ENCODE measurements around the gene PIGR. TPM values are rescaled to one million over a fixed set of nuclear protein-coding genes. Genes with fewer than 3 reads are reported as not detected.

PIGR gene
- total and polyA plus RNA-seq, 10 of the 15 experiments (the other 5 are each of a cell fraction or from before 2014, with no cell fraction given): 0.96 to 7.6 (median 1.8) TPM

- no peak overlapping the region for H3K4me2 ChIP-seq (ENCODE audit: control insufficient read depth, insufficient read depth)
- H3K27ac ChIP-seq (ENCODE audit: control insufficient read depth, insufficient read depth): no peak overlapping the region
- H2AFZ ChIP-seq (ENCODE audit: control insufficient read depth, low read depth, low read length): no peak overlapping the region
- H3K79me2 ChIP-seq (ENCODE audit: control insufficient read depth, insufficient read depth, low read length): no peaks in the 10 kb centered on the region
- H3K27me3 ChIP-seq (replicated peaks in 1 of 2; ENCODE audit: control insufficient read depth in 2 of 2, insufficient read depth in 2 of 2, low read length in 1 of 2): no peaks in the 10 kb centered on the region
- BruUV-seq (replicated peaks): no TSS peak
- H4K20me1 ChIP-seq (ENCODE audit: control insufficient read depth, insufficient read depth): no peaks in the 10 kb centered on the region
- ChIA-PET POLR2A (no interaction called here), SMC1A (ENCODE audit: uncharacterized antibody, unreplicated experiment) (interaction anchor here (1.8 kb wide), 1 partner anchor 29 kb away, joined by 4 read pairs; no protein-coding TSS in a partner anchor), CTCF (interaction anchor here (0.8 to 9.4 kb wide), 7 partner anchors 9 to 37 kb away, joined by 3 to 61 read pairs (median 13); no protein-coding TSS in a partner anchor), RAD21 (ENCODE audit: unreplicated experiment) (interaction anchor here (1.1 kb wide), 1 partner anchor 10 kb away, joined by 3 read pairs; no protein-coding TSS in a partner anchor)
- H3K9me3 ChIP-seq (replicated peaks; ENCODE audit: control insufficient read depth, insufficient read depth, low read length): no peaks in the 10 kb centered on the region; the same call in 2 of the 3 replicates
- no peaks in the 10 kb centered on the region for H3K36me3 ChIP-seq (ENCODE audit: control insufficient read depth in 2 of 2, insufficient read depth in 2 of 2, low read length in 1 of 2)
- FAIRE-seq (no peak), ATAC-seq (no peak), DNase-seq (ENCODE audit: low read depth, low spot score) (no peak)
- H3K4me1 ChIP-seq (ENCODE audit: control insufficient read depth, insufficient read depth, low read length): peaks cover 14% of the 10 kb centered on the region
- in situ Hi-C loops (cut with MboI): no loop called here
- 60% methylated on average over 5 of the region's 5 CpGs for WGBS (ENCODE audit: insufficient coverage, insufficient replicate concordance, low lambda C conversion rate, missing lambda C conversion rate)
- intact Hi-C loops (cut with micrococcal nuclease; ENCODE audit: unreplicated experiment): no loop called here
- H3K4me3 ChIP-seq: no peak overlapping the region
- no peak overlapping the region for H3K9ac ChIP-seq (ENCODE audit: control insufficient read depth, insufficient read depth, low read length)
- TF ChIP-seq SIX5 (IDR thresholded peaks at IDR 0.05; ENCODE audit: low read depth, low read length, severe bottlenecking) (no peak), ZSCAN29 (IDR thresholded peaks at IDR 0.05) (no peak), ZNF592 (IDR thresholded peaks at IDR 0.05) (no peak), REST (IDR thresholded peaks at IDR 0.05; ENCODE audit: low read depth, low read length) (no peak), SIN3A (IDR thresholded peaks at IDR 0.05; ENCODE audit: low read depth, low read length) (no peak), ZNF622 (IDR thresholded peaks at IDR 0.05) (no peak), RFX5 (IDR thresholded peaks at IDR 0.05; ENCODE audit: low read depth, low read length) (no peak), ZBTB33 (IDR thresholded peaks at IDR 0.05) (no peak), TCF7 (IDR thresholded peaks at IDR 0.05; ENCODE audit: borderline replicate concordance) (no peak), NKRF (conservative IDR thresholded peaks at IDR 0.05) (no peak)
Measured at GRCh38 chr1:206944703-206945102, 1.6 kb downstream of the PIGR start.
